Mucosa of gallbladder (tissue), 1 donor: Measurements from ENCODE around the gene ERCC6L. TPM values are rescaled to one million over a fixed set of nuclear protein-coding genes. Genes with fewer than 3 reads are reported as not detected.

Source experiments
- DNase-seq: peaks from one replicate; pipeline ENCODE4 v3.0.0-alpha.2; 2020; ENCODE audit warnings: low spot score
- total RNA-seq: library from RNA; stranded (reverse); gene quantifications from one replicate; pipeline ENCODE4 v1.2.1, GENCODE V29; 2021
- donor health status: DM: no; HTN: no; CAD: no.

The ERCC6L gene
- 0.23 TPM for total RNA-seq

DNA sequence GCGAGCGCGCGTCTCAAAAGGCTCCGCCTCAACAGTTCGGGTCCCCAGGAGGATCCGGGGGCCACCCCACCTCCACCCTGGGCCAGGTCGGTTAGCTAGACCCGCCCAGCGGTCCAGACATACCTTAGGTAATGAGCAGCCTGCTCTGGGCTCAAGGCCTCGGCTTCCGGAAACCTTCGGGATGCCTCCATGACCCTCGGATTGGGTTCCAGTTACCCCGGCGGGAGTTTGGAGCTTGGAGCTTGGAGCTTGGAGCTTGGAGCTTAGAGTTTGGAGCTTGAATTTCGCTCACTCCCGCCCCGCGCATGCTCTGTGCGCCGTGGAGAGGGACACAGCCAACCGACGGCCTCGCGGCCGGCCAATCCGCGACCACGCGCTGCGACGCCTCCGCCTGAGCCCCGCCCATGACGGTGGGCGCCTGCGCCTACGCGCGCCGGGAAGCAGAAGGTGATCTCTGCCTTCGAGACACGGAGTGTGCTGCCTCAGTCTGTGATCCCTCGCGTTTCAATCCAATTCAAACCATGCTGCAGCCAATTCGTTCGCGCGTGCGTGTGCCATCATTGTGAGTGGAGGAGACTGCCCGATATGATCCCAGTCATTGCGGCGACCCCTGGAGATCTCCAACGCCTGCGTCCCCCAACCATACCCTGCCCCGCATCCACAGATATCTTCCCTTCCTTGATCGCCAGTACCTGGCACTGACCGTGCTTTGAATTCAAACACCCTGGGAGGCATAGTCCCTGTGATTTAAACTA lies at the start of gene ERCC6L:
TSS of gene ERCC6L (minus strand) at position 307 of the 755 bp plus-strand sequence. CDS start at position 191, 116 bp downstream.
- DNase-seq: peak; percentile 87

GRCh38 chrX:72282302-72282701 lies 43.5 kb upstream of the ERCC6L start:
- no peak for DNase-seq

DNA sequence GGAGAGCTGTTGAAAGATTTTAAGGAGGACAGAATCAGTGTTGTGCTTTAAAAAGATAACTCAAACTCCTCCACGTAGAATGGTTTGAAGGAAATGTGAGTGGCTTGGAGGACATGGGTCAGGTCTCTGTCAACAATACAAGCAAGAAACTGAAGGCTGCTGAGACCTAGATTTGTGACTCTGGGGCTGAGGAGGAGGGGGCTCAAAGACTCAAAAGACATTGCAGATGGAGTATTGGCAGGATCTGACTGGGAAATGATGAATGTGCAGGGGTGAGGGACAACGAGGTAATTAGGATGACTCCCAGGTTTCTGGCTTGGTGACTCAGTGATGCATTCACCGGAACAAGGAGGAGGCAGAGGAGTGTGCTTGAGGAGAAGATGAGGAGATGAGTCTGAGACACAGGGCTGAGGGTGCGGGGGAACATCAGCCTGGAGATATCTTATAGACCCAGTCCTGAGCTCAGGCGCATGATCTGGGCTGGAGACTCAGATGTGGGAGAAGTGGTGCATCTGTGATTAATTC lies 41.6 kb upstream of the ERCC6L start:
- DNase-seq: no peak

DNA sequence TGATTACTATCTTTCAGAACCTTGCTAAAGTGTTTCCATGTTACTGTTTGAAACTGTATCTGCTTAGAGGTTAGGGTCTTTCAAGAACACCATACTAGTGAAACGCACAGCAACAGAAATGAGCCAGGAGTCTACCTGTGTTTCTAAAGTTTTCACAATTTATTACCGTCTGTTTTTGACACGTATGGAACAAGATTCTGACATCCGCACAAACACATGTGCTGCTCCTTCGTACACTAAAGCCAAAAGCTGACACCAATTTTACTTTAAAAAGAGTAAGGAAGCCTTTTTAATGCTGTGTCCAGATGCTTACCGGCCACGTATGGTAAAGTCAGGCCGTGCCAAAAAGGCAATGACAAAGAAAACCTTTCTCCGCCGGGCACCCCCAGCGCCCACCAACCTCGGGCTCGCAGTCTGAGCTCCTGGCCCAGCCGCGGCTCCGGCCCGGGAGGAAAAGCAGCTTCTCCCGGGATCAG lies 37.7 kb upstream of the ERCC6L start:
- no peak for DNase-seq

GRCh38 chrX:72274526-72274925 lies 35.7 kb upstream of the ERCC6L start:
- no peak for DNase-seq

GRCh38 chrX:72273718-72274117 lies 34.9 kb upstream of the ERCC6L start:
- DNase-seq: no peak

DNA sequence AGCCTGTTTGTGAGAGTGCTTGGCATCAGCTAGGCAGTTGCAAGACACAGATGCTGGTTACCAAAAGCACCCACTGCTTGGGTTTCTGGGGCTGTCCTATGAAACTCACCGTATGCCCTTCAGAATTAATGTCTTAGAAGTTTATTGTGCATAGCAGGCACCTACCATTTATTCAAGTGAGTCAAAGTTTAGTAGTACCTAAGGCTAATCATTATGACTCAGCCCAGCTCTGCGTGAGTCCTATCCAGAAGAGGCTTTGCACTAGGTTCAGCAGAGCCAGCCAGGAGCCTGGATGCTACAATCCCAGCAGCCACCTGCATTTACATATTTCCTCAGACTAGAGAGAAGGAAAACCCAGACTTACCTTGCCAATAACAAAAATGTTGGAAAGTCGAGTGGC lies 34.0 kb upstream of the ERCC6L start:
- no peak for DNase-seq

- no peak for DNase-seq
These were observed 33.0 kb upstream of the ERCC6L start for GRCh38 chrX:72271812-72272211.

DNA sequence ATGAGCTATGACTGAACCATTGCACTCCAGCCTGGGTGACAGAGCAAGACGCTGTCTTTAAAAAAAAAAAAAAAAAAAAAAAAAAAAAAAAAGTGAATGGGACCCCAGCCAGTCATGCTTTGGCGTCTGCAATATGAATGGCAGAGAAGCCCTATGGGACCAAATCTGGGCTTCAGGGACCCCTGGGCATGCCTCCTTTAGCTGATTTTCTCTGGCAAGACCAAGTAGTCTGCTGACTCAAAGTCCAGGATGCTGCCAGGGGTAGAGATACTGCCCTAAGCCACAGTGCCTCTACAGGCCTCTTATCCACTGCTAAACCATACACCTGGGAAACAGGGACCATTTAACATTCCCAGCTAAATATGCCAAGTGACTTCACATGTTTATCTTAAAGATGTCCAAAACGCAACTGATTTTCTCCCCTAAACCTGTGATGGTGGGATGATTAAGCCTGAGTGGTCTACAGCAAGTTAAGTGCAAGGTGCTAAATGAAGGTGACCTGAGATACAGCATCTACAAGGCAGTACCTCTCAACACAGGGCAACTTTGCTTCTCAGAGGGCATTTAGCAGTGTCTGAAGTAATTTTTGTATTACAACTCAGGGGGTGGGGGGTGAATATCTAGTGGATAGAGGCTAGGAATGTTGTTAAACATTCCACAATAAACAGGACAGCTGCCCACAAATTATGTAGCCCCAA lies 32.4 kb upstream of the ERCC6L start:
- no peak for DNase-seq

DNA sequence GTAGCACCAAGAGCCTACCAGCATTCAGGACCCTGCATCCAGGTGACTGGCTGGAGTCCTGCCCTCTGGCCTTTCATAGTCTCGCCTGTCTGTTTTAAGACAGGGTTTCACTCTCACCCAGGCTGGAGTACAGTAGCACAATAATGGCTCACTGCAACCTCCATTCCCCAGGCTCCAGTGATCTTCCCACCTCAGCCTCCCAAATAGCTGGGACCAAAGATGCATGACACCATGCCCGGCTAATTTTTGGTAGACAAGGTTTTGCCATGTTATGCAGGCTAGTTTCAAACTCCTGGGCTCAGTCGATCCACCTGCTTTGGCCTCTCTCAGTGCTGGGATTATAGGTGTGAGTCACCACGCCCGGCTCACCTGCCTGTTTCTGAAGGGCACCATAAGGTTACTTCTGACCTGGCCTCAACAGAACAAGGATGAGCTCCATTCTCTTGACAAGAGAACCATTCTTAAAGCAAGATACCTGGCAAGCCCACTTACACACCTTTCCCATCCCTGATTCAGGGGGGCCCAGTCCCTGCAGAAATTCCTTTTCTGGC lies 31.6 kb upstream of the ERCC6L start:
- DNase-seq: no peak

GRCh38 chrX:72269671-72270251 lies 30.9 kb upstream of the ERCC6L start:
- no peak for DNase-seq

- no peak for DNase-seq
These were observed 30.0 kb upstream of the ERCC6L start for GRCh38 chrX:72268597-72269365.

- DNase-seq: no peak
These were observed 26.4 kb upstream of the ERCC6L start for GRCh38 chrX:72265263-72265662.

- DNase-seq: peak; percentile 25
These were observed 23.2 kb upstream of the ERCC6L start for GRCh38 chrX:72262077-72262476.

DNA sequence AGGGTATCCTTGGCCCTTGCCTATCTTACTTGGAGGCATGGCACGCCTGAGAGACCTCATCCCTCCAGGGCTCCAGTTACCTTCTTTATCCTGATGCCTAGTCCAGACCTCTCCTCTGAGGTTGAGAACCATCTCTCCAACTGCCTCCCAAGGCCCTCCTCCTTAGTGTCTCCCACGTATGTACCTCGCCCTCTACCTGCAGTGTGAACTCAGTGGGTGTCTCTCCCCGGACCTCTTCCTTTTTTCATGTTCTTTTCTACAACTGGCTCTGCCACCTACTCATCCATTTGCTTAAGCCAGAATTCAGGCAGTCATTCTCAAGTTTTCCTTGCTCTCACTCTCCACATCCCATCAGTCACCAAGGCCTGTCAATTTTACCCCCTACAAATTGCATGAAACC lies 21.6 kb upstream of the ERCC6L start:
- no peak for DNase-seq

GRCh38 chrX:72258174-72258573 lies 19.3 kb upstream of the ERCC6L start:
- DNase-seq: no peak

DNA sequence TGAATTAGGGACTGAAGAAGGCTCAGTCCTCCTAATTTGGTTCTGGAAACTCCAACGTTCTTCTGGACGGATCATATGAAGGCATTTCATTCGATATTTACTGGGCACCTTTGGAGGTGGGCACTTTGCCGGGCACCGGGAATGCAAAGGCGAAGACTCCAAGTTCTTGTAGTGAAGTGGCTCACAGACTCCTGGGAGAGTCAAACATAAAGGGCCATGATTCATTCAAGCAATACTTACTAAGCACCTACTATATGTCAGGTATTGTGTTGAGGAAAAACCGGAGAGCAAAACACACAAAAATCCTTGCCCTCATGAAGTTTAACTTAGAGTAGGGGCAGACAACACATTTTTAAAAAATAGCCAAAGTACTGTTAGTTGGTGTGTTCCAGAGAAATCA lies 17.0 kb upstream of the ERCC6L start:
- no peak for DNase-seq

- DNase-seq: no peak
These were observed 16.6 kb upstream of the ERCC6L start for GRCh38 chrX:72255445-72255844.

- no peak for DNase-seq
These were observed 16.0 kb upstream of the ERCC6L start for GRCh38 chrX:72254816-72255215.

DNA sequence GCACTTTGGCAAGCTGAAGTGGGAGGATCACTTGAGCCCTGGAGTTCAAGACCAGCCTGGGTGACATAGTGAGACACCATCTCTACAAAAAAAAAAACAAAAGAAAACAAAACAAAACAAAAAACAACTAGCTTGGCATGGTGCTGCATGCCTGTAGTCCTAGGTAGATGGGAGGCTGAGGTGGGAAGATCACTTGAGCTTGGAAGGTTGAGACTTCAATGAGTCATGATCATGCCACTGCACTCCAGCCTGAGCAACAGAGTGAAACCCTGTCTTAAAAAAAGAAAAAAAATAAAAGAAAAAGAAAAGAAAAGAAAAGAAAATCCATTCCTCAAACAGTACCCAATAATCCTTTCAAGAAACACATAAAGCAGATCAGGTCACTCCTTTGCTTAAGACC lies 14.9 kb upstream of the ERCC6L start:
- no peak for DNase-seq

- peak; percentile 37 for DNase-seq
These were observed 8.5 kb upstream of the ERCC6L start for GRCh38 chrX:72247206-72247942.
